ENCODE data around the gene DIAPH1.

Gene DIAPH1

DNA sequence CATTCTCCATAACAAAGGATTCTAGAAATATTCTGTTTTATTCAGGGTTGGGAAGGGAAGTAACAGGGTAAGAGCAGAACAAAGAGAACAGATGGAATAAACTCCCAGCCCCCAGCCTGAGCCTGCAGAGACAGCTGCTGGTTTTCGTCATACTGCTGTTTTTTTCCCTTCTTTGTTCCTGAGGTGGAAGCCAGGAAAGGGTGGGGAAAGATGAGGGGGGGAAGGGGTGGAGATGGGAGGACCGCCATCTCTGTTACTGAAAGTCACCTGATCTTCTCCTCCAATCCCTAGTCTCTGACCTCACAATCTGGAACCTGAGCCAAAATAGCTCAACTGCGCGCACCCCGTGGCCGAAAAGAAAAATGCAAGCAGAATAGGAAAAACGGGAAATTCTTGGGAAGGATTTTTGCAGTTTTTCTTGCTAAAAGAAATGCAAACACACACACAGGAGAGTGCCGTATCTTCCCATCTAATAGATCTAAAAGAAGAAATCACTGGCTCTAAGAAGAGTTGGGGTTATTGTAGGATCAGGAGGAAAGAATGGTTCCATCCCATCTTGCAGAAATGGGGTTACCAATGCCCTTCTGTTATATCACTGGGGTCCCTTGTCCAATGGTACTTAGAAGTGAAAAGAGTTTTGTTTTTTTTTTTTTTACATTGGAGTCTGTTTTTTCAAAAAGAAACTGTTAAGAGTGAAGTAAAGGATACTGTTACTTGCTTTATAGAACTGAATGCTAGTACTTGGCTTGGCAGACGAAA lies 57.9 kb downstream of the DIAPH1 start:
- DNase-seq (ENCODE audit: low spot score) = no peak

DNA sequence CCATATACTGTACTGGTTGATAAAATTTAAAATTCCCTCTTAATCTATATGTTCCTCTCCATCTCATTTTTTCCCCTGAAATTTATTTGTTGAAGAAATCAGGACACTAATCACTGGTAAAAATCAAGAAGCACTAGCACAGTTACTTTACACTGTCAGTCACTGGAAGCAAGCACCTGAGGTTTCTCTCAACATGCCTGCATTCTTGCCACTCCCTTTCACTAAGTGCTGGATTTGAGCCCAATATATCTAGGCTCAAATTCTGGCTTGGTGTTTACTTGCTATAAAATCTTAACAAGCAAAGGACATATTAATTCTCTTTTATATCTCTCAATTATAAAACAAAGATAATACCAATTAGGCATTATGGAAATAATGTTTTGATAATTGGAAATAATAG lies 58.6 kb downstream of the DIAPH1 start:
- no peak for DNase-seq (ENCODE audit: low spot score)

DNA sequence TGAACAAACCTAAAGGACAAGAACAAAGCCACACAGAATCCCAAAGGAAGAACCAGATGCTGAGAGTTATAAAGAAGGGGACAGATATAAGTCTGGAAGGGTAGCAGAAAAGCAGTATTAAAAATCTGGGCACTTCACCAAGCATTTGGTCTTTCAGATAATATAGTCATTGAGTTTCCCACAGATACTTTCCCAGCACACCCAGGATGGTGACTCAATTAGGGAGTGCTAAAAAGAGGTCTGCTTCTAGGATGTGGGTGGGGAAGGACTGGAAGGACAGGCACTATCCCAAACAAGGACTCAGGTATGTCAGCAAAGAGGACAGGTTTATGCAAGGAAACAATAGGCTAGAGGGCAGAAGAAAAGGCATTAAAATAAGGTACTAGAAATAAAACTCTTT lies 59.3 kb downstream of the DIAPH1 start:
- DNase-seq (ENCODE audit: low spot score) = no peak

DNA sequence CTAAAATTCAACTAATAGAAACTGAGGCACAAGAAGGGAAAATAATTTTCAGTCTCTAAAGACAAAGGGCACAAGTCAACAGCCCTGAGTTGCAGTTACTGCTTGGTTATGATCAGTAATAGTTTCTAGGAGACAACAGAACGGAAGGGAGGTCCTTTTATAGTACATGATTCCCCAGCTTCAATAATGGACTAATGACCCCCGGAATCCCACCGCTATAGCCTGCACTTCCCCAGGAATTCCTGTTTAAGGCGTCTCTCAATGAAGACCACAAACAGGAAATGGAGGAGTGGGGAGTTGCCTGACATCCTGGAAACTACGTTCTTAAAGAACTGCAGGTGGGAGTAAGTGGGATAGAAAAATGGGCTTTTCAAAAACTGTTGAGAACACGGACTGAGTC lies 60.6 kb downstream of the DIAPH1 start:
- DNase-seq (ENCODE audit: low spot score) = no peak

DNA sequence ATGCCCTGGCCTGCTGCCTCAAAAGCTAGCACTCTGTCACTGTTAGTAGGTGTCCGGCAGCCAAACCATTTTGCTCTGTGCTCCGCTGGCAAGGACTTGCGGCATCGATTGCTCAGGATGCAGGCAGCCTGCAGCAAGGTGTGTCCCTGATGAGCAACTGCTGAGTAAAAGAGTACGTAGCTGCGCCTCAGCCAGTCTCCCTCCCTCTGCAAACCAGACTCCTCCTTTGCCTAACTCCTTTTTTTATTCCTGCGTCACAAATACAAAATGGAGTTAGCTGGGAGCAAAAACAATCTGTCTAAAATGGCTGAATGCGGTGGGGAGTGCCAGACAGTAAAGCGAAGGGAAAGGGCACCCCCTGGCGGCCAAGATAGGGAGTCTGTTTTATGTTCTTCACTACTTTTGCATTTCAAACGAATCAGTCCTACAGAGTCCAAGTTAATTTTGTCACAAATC lies 61.1 kb downstream of the DIAPH1 start:
- DNase-seq (ENCODE audit: low spot score) = peak; percentile 40

DNA sequence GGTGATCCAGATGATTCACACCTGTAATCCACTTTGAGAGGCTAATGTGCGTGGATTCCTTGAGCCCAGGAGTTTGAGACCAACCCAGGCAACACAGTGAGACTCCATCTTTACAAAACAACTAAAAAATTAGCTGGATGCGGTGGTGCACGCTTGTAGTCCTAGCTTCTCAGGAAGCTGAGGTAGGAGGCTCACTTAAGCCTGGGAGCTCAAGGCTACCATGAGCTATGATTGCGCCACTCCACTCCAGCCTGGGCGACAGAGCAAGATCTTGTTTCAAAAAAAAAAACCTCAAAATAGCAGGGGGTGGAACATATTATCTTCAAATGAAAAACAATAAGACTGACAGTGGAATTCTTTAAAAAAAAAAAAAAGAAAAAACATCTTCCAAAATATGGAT lies 70.9 kb downstream of the DIAPH1 start:
- no peak for DNase-seq (ENCODE audit: low spot score)

DNA sequence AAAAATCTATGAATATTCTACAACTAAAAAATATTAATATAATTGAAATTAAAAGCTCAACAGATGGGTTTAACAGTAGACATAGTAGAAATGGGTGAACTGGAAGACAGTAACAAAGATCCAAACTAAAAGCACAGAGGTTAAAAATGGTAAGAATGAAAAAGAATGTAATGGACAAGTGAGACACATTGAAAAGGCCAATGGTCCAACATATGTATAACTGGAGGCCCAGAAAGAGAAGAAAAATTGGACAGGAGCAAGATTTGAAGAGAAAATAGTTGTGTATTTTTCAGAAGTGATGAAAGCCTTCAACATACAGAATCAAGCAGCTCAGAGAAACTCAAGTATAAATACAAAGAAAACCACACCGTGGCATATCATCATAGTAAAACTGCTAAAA lies 71.3 kb downstream of the DIAPH1 start:
- DNase-seq (ENCODE audit: low spot score) = no peak

DNA sequence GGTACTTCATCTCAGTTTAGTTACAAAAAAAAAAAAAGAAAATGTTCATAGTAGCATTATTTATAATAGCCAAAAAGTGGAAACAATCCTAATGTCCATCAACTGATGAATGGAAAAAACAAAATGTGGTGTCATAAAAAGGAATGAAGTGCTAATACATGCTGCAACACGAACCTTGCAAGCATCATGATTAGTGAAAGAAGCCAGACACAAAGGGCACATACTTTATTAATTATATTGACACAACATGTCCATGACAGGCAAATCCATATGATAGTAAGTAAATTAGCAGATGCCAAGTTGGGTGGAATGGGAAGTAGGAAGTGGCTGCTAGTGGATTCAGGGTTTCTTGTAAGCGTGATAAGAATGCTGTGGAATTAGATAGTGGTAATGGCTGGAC lies 75.7 kb downstream of the DIAPH1 start:
- no peak for DNase-seq (ENCODE audit: low spot score)

DNA sequence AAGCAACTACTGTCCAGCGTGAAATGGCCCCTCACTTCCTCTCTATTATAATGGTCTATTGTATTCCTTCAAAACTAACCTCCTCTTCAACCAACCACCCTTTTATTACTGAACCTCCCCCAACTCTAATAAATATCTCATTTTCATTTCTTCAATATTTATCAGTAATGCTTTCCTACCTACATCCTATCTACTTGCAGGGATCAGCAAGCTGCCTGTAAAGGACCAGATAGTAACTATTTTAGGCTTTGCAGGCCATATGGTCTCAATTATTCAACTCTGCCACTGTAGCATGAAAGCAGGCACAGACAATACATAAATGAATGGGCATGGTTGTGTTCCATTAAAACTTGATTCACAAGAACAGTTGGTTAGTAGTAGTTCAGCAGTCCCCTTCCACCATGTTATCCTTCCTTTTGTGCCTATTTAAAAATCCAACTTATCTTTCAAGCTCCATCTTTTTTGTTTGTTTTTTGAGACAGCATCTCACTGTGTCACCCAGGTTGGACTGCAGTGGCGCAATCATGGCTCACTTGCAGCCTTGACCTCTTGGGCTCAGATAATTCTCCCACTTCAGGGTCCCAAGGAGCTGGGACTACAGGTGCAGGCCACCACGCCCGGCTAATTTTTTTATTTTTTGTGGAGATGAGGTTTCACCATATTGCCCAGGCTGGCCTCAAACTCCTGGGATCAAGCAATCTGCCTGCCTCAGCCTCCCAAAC lies 84.1 kb downstream of the DIAPH1 start:
- no peak for DNase-seq (ENCODE audit: low spot score)

DNA sequence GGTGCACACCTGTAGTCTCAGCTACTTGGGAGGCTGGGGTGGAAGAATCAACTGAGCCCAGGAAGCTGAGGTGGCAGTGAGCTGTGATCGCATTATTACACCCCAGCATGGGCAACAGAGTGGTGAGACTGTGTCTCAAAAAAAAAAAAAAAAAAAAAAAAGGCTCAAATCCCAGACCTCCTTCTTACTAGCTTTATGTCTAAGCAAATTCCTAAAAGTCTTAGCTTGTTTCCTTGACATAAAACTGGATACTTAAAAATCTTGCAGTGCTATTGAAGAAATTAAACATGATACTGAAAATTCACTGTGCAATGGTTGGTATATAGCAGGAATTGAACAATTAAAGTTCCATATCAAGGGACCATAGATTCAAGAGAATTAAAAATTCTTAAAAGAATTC lies 84.9 kb downstream of the DIAPH1 start:
- DNase-seq (ENCODE audit: low spot score) = no peak

DNA sequence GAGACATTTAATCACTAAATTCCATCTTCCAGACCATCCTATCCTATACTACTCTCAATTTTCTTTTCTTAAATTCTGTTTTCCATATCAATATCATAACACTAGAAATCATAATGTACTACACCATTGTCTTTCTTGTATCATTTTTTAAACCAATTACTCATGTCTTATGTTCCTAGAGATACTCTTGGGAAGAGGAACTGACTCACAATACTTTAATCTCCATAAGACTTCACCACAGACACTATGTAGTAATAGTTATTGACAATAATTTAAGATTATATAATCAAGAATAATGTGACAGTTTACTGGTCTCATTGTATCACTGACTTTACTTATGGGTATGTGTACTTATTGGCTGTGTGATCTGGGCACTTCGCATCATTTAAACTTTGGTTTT lies 86.1 kb downstream of the DIAPH1 start:
- DNase-seq (ENCODE audit: low spot score) = no peak

DNA sequence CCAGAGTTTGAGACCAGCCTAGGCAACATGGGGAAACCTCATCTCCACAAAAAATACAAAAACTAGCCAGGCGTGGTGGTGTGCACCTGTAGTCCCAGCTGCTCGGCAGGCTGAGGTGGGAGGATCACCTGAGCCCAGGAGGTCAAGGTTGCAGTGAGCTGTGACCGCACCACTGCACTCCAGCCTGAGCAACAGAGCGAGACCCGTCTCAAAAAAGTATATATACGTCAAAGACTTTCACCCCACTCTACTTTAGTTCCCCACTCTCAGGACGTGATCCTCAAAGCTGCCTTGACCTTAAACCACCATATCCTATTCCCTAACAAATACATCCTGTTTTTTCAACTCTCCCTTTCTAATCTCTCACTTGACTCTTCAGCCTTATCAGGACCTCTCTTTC lies 88.9 kb downstream of the DIAPH1 start:
- peak; percentile 31 for DNase-seq (ENCODE audit: low spot score)

DNA sequence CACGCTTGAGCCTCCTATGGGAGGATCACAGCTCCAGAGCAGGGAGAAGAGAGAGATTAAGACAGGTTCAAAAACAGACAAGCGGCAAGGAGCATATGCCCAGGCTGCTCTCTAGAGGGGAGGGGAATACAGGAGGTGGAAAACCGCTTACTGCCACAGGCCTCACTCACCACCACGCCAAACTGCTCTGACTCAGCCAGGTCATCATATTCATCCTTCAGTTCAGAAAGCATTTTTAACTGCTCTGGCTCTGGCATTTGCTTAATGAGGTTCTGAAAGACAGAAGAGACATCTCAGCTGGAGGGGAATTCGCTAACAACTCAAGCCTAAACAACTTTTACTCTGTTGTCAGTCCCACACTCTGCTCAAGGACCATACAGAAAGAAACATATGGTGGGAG lies 89.8 kb downstream of the DIAPH1 start:
- no peak for DNase-seq (ENCODE audit: low spot score)

DNA sequence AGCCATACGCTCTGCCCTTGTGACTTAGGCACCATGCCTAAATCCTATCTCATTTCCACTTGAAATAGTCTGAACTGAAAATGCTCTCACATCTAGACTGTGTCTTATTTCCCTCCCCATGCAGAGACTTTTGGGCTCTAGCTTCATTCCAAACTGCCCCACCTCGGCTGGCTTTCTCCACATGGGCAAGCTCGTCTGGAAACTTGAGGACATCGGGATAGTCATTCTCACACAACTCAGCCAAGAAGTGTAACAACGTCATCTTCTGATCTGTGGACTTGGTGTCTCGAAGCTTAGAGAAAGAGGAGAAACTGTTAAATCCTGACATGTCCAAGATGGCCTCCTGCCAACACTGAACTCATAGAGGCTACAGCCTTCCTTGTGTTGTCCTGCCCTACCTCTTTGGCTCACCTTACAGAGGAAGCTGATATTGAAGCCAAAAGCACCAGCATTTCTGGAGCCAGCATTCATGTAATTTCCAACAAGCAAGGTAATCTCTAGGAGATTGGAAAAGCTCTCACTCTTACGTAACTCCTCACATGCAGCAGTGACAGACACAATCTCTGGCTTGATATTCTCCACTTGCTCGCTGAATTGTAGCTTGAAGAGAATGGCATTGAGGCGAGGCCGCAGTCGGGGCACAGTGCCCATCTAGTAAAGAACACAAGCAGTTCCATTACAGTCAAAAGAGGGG lies 90.4 kb downstream of the DIAPH1 start:
- no peak for DNase-seq (ENCODE audit: low spot score)

DNA sequence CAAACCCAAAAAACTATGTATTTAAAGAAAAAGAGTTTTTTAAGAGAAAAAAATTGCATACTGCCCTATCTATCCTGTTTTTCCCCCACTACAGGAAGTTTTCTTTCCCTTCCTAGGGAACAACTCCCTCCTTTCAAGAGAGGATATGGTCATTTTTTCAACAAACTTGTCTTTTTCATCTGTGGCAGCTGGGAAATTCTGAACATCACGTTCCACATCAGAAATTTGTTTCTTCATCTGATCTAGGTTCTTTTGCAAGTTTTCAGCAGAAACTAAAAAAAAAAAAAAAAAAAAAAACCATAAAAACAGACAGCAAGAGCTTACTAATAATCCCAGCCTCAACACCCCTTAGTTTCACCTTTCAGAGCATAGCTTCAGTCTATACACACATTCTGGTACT lies 91.4 kb downstream of the DIAPH1 start:
- DNase-seq (ENCODE audit: low spot score) = no peak

DNA sequence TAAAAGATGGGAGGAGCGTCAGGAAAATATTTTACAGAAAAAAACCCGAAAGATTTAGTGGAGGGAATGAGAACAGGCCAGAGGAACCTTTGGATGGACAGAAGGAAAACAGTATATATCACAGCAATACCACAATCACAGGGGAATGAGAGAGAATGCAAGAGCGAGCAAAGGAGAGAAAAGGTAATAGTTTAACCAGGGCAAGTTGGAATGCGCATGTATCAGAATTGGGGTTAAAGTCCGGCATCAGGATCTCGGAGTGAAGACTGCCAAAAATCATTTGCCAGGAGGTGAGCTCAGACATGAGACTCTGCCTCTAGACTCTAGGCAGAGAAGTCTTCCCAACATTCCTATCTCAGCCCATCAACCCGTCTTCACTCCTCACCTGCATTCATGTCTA lies 93.1 kb downstream of the DIAPH1 start:
- DNase-seq (ENCODE audit: low spot score) = no peak

DNA sequence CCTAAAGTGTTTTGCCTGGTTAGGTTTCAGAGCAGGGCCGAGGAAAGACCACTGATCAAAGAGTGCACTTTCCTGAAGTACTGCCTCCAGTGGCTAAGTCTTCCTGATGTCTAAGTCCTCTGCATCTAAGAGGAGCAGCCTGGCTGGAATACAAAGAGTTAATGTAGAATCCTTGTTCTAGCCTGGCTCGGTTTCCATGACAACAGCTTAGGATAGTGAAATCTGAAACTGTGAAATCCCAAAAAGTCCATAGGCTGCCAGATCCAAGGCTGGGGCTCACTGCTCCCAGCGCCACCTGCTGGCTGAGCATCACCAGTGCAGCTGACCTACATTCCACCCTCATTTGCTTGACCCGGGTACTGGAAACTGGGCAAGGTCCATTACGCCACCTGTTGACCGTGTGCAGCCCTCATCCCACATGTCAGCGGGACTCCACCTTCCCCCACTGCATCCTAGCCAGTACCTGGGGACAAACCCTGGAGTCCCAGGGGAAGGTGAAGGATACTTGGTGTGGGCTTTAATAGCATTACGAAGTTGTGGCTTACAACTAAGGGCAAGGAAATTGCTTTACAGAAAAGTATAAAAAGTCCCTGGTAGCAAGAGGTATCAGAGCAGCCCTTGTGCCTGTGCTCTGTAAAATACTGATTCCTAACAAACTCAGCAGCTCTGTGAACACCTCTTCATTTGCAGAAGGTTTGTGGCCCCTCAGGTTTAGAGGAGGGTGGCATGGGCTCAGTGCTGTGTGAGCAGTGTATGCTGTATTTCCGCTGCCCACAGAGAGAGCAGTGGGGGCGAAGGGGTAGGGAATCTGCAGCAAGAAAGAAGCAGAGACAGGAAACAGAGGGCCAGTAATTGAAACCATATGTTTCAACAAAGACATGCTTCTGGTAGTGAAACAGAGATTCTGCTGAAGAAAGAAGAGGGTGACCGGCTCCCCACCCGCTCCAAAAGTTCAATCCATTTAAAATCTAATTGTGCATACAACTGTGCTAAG lies 93.9 kb downstream of the DIAPH1 start:
- DNase-seq (ENCODE audit: low spot score) = peak; percentile 75

DNA sequence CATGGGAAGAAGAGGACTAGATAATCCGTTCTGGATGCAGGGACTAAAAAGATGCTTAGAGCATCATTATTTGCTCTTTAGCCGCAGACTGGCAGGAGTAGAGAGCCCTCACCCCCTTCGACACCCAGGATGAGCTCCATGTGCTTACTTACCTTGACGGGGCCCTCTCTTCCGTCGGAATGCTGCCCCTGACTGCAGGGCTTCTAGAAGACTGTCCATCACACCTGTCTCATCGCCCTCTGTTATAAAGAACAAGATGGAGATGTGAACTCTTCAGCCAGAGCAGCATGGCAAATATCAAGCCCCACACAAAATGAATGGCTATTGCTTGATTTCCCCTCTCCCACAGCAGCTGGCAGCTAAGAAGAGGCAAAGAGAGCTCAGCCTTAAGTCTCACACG lies 94.8 kb downstream of the DIAPH1 start:
- no peak for DNase-seq (ENCODE audit: low spot score)

DNA sequence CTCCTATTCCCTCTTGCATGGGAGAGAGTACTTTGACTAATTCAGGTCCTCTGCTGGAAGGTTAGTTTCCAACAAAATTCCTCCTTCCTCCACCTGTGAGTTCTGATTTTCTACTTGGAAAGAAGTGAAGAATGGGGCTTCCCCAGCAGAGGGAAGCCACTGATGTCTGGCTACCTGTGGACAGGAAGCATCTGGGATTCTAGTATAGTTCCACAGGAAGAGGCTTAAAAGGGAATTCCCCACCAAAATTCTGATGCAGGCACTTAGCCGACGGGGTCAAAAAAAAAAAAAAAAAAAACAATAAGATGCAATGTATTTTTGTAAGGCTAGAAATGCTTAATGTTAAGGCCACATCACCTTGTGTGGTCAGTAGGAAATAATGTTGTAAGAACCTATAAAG lies 96.5 kb downstream of the DIAPH1 start:
- DNase-seq (ENCODE audit: low spot score) = no peak

DNA sequence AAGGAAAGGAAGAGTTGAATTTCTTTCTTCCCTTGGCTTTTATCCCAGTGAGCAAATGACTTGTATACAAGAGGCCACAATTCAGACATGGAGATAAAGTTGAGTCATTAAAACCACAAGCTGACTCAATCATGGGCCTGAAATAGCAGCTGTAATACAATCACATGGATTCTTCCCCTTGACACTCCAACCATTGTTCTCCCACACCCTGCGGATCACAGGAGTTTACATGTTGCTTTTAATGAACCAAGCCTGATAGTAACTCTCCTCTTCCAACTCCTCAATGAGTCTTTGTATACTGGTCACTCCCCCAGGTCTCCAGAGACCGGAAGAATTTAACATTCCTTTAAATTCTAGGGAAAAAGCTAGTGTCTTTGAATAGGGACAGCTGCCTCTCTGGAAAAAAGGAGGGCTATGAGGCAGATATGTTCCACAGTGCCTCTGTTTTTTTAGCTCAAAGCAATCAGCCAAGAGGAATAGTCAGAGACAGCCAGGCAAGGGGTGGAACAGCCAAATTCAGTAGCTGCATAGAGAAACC lies 97.5 kb downstream of the DIAPH1 start:
- no peak for DNase-seq (ENCODE audit: low spot score)

All from germinal center (tissue), 1 donor.